SU-DHL-6 (cell line): Measurements from ENCODE around the gene RBM6.

Experiments
- H2AFZ ChIP-seq: fragments of 200-600 bp; sonication (generic); 2 replicates; pipeline ENCODE4 v1.6.1; 2014; ENCODE audit warnings: low read depth, mild to moderate bottlenecking, moderate library complexity, mixed read lengths, antibody characterized with exemption, low read length; ENCODE audit not compliant: severe bottlenecking
- H3F3A ChIP-seq: fragments of 200-600 bp; shearing (Covaris generic); 2 replicates; pipeline ENCODE4 v1.6.0; 2016; ENCODE audit warnings: antibody characterized with exemption, mild to moderate bottlenecking; ENCODE audit not compliant: insufficient read depth
- H3K27ac ChIP-seq: fragments of 200-600 bp; sonication (generic); 2 replicates; pipeline ENCODE4 v1.5.1; 2016; ENCODE audit warnings: low read depth, mild to moderate bottlenecking, low read length, moderate library complexity, mixed read lengths
- H3K27me3 ChIP-seq: fragments of 200-600 bp; sonication (generic), shearing (Covaris generic); 2 replicates; pipeline ENCODE4 v1.6.0; 2014; ENCODE audit warnings: mild to moderate bottlenecking, low read length
- H3K36me3 ChIP-seq: fragments of 200-600 bp; sonication (generic); 2 replicates; pipeline ENCODE4 v1.6.1; 2014; ENCODE audit warnings: mild to moderate bottlenecking, low read length, mixed read lengths
- H3K4me2 ChIP-seq: fragments of 300-600, 200-600 bp; shearing (Covaris generic), sonication (generic); 2 replicates; pipeline ENCODE4 v1.6.0; 2014; ENCODE audit warnings: low read length, low read depth, mild to moderate bottlenecking; ENCODE audit not compliant: poor library complexity, severe bottlenecking
- H3K4me3 ChIP-seq: fragments of 200-600 bp; sonication (generic); 2 replicates; pipeline ENCODE4 v1.5.1; 2014; ENCODE audit warnings: antibody characterized with exemption, low read length, mild to moderate bottlenecking, mixed read lengths; ENCODE audit not compliant: insufficient read depth, poor library complexity, severe bottlenecking
- H3K79me2 ChIP-seq: fragments of 200-600 bp; sonication (generic); 2 replicates; pipeline ENCODE4 v1.6.1; 2014; ENCODE audit warnings: mild to moderate bottlenecking, low read length, moderate library complexity; ENCODE audit not compliant: insufficient read depth
- H3K9ac ChIP-seq: fragments of 200-600 bp; sonication (generic); 2 replicates; pipeline ENCODE4 v1.7.0; 2014; ENCODE audit warnings: mild to moderate bottlenecking, low read length
- H3K9me2 ChIP-seq: fragments of 200-600 bp; sonication (generic); replicated peaks from 2 replicates; pipeline ENCODE4 v1.6.1; 2014; ENCODE audit warnings: low read length; ENCODE audit not compliant: insufficient read depth
- H3K9me3 ChIP-seq: fragments of 200-600 bp; sonication (generic); 2 replicates; pipeline ENCODE4 v1.6.1; 2014; ENCODE audit warnings: low read length, mixed read lengths; ENCODE audit not compliant: insufficient read depth
- H4K20me1 ChIP-seq: fragments of 200-600 bp; sonication (generic); 2 replicates; pipeline ENCODE4 v1.6.1; 2014; ENCODE audit warnings: low read depth, mild to moderate bottlenecking, antibody characterized with exemption, low read length, moderate library complexity, mixed read lengths
- EZH2phosphoT487 ChIP-seq: fragments of 200-600 bp; sonication (generic), shearing (Covaris generic); conservative IDR thresholded peaks from 2 replicates; pipeline ENCODE4 v1.6.1; 2018; ENCODE audit warnings: mild to moderate bottlenecking, antibody characterized with exemption, low read length, moderate library complexity, mixed read lengths
- TF ChIP-seq, protein P1 (sequence below): fragments of 200-600 bp; sonication (generic); IDR thresholded peaks from one replicate; pipeline ENCODE4 v1.5.1; 2017; ENCODE audit warnings: antibody characterized with exemption, mild to moderate bottlenecking, low read length, moderate library complexity; ENCODE audit not compliant: insufficient read depth, poor library complexity, severe bottlenecking

The RBM6 gene

DNA sequence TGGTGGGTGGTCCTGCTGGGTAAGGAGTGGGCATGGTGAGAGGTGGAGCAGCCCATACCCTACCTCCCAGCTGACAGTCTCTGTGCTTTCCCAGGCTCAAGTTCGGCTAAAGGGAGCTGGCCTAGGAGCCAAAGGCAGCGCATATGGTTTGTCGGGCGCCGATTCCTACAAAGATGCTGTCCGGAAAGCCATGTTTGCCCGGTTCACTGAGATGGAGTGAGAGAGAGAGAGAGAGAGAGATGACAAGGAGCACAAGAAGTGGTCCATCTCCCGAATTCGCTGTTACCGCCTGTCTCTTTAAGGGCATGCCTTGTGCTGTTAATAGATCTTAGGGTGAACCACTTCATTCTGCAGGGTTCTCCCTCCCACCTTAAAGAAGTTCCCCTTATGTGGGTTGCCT is 178.3 kb downstream of the RBM6 start:
- no peak overlapping the region for H3K9ac ChIP-seq
- H3K79me2 ChIP-seq: no peaks in the 10 kb centered on the region
- no peak overlapping the region for H3K4me2 ChIP-seq
- H2AFZ ChIP-seq: no peak overlapping the region
- no peaks in the 10 kb centered on the region for H3K9me3 ChIP-seq
- H3K27ac ChIP-seq: no peak overlapping the region
- H3K4me3 ChIP-seq: no peak overlapping the region
- H3F3A ChIP-seq: peaks cover 10% of the 10 kb centered on the region; the same call in 1 of the 2 replicates
- no peaks in the 10 kb centered on the region for H4K20me1 ChIP-seq
- TF ChIP-seq EZH2phosphoT487: no peak
- TF ChIP-seq, protein P1, sequence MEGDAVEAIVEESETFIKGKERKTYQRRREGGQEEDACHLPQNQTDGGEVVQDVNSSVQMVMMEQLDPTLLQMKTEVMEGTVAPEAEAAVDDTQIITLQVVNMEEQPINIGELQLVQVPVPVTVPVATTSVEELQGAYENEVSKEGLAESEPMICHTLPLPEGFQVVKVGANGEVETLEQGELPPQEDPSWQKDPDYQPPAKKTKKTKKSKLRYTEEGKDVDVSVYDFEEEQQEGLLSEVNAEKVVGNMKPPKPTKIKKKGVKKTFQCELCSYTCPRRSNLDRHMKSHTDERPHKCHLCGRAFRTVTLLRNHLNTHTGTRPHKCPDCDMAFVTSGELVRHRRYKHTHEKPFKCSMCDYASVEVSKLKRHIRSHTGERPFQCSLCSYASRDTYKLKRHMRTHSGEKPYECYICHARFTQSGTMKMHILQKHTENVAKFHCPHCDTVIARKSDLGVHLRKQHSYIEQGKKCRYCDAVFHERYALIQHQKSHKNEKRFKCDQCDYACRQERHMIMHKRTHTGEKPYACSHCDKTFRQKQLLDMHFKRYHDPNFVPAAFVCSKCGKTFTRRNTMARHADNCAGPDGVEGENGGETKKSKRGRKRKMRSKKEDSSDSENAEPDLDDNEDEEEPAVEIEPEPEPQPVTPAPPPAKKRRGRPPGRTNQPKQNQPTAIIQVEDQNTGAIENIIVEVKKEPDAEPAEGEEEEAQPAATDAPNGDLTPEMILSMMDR: no peak
- H3K9me2 ChIP-seq: no peaks in the 10 kb centered on the region
- peaks cover 33% of the 10 kb centered on the region for H3K36me3 ChIP-seq
- H3K27me3 ChIP-seq: no peaks in the 10 kb centered on the region

DNA sequence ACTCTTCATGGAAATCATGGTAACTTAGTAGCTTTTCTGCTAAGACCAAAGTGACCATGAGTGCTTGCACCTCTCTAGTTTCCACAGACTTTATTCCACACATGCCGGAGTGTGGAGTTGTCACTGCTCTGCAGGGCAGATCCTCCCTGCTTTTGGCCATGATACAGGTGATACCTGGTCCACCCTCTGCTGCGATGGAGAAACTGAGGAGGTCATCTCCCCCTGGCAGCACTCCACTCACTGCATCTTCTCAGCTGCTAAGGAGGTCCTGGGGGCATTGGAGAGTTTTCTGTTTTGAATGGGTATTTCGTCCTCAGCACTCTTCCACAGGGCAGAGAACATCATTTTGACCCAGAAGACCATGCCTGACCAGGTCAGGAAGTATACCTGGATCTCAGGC is 179.8 kb downstream of the RBM6 start:
- no peaks in the 10 kb centered on the region for H3K9me3 ChIP-seq
- no peak overlapping the region for H2AFZ ChIP-seq
- no peaks in the 10 kb centered on the region for H3K9me2 ChIP-seq
- no peak for TF ChIP-seq EZH2phosphoT487
- TF ChIP-seq, protein P1: no peak
- no peak overlapping the region for H3K4me3 ChIP-seq
- no peaks in the 10 kb centered on the region for H4K20me1 ChIP-seq
- H3F3A ChIP-seq: peaks cover 10% of the 10 kb centered on the region; the same call in 1 of the 2 replicates
- H3K4me2 ChIP-seq: no peak overlapping the region
- H3K9ac ChIP-seq: no peak overlapping the region
- H3K79me2 ChIP-seq: no peaks in the 10 kb centered on the region
- H3K27me3 ChIP-seq: no peaks in the 10 kb centered on the region
- H3K27ac ChIP-seq: no peak overlapping the region
- H3K36me3 ChIP-seq: peaks cover 21% of the 10 kb centered on the region; the same call in 1 of the 2 replicates

- Histone ChIP-seq H4K20me1 (no peaks in the 10 kb centered on the region), H3K9ac (no peak overlapping the region), H3F3A (peaks cover 10% of the 10 kb centered on the region; the same call in 1 of the 2 replicates), H2AFZ (no peak overlapping the region), H3K9me3 (no peaks in the 10 kb centered on the region), H3K9me2 (no peaks in the 10 kb centered on the region), H3K27ac (no peak overlapping the region), H3K36me3 (peaks cover 16% of the 10 kb centered on the region; the same call in 1 of the 2 replicates), H3K79me2 (no peaks in the 10 kb centered on the region), H3K4me3 (no peak overlapping the region), H3K27me3 (no peaks in the 10 kb centered on the region), H3K4me2 (no peak overlapping the region)
- TF ChIP-seq, protein P1: no peak
- TF ChIP-seq EZH2phosphoT487: no peak
Observed at GRCh38 chr3:50120364-50121071, 180.6 kb downstream of the RBM6 start.
